Measurements from ENCODE around the gene NDUFA12.
A peak's percentile ranks its signal among the peaks of the same experiment; 100 is the strongest.

The NDUFA12 gene

DNA sequence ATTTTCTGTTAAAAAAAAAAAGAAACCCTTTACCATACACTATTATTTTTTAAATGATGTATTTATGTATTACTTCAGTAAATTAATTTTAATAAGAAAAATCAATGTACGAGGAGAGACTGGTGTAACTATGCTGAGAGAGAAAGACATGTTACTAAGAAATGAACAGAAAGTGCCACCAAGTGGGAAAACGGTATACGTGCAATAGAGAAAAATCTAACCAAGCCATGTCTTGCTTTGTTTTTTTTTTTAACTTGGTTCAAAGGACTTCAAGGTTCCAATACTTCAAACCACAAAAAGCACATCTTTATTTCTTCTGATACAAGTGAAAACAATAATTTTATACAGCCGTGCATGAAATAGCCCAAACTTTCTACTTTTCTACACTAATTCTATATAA is 22.9 kb downstream of the NDUFA12 start:
- Histone ChIP-seq H3K4me1 (ENCODE audit: control insufficient read depth, insufficient read depth, low read length) (peaks cover 20% of the 10 kb centered on the region), H3K4me3 (ENCODE audit: low read length) (no peak overlapping the region), H3K9me3 (replicated peaks; ENCODE audit: low read length) (no peaks in the 10 kb centered on the region), H3K9ac (ENCODE audit: low read depth, low read length) (no peak overlapping the region), H3K4me2 (ENCODE audit: low read length) (no peak overlapping the region), H3K36me3 (ENCODE audit: insufficient read depth, low read length) (no peaks in the 10 kb centered on the region), H3K27me3 (ENCODE audit: control insufficient read depth, insufficient read depth, low read length) (no peaks in the 10 kb centered on the region)

- H3K4me2 ChIP-seq (ENCODE audit: low read length) = no peak overlapping the region
- H3K4me1 ChIP-seq (ENCODE audit: control insufficient read depth, insufficient read depth, low read length) = peaks cover 20% of the 10 kb centered on the region
- no peaks in the 10 kb centered on the region for H3K27me3 ChIP-seq (ENCODE audit: control insufficient read depth, insufficient read depth, low read length)
- no peaks in the 10 kb centered on the region for H3K9me3 ChIP-seq (replicated peaks; ENCODE audit: low read length)
- H3K9ac ChIP-seq (ENCODE audit: low read depth, low read length) = no peak overlapping the region
- H3K36me3 ChIP-seq (ENCODE audit: insufficient read depth, low read length) = no peaks in the 10 kb centered on the region
- no peak overlapping the region for H3K4me3 ChIP-seq (ENCODE audit: low read length)
Observed at GRCh38 chr12:94979941-94980340, 23.6 kb downstream of the NDUFA12 start.

DNA sequence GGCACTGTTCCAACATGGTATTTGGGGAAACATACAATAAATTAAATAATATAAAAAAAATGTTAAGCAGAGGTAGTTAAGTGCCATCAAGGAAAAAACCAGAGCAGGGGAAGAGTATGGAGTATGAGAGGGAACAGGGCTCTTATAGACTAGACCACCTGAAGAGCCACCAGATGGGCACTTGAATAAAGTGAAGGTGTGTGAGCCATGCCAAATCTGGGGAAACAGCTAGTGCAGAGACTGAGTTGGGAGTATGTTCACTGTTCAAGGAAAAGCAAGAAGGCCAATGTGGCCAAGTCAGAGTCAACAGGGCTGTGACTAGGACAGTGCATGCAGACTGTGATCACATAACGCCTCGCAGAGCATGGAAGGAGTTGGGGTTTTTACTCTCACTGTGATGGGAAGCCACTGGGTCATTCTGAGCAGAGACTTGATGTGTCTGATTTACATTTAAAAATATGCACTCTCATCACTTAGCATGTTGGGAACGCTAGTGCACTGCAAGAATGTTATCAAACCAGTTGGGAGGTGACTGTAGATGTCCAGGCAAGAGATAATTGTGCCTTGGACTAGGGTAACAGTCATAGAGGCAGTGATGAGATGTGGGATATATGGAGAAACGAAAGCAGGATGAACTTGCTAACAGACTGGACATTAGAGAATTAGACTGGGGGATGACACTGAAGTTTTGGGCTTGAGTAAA is 25.6 kb downstream of the NDUFA12 start:
- no peak overlapping the region for H3K4me2 ChIP-seq (ENCODE audit: low read length)
- no peaks in the 10 kb centered on the region for H3K27me3 ChIP-seq (ENCODE audit: control insufficient read depth, insufficient read depth, low read length)
- no peak overlapping the region for H3K9ac ChIP-seq (ENCODE audit: low read depth, low read length)
- no peaks in the 10 kb centered on the region for H3K36me3 ChIP-seq (ENCODE audit: insufficient read depth, low read length)
- H3K9me3 ChIP-seq (replicated peaks; ENCODE audit: low read length) = no peaks in the 10 kb centered on the region
- peaks cover 15% of the 10 kb centered on the region for H3K4me1 ChIP-seq (ENCODE audit: control insufficient read depth, insufficient read depth, low read length)
- no peak overlapping the region for H3K4me3 ChIP-seq (ENCODE audit: low read length)

DNA sequence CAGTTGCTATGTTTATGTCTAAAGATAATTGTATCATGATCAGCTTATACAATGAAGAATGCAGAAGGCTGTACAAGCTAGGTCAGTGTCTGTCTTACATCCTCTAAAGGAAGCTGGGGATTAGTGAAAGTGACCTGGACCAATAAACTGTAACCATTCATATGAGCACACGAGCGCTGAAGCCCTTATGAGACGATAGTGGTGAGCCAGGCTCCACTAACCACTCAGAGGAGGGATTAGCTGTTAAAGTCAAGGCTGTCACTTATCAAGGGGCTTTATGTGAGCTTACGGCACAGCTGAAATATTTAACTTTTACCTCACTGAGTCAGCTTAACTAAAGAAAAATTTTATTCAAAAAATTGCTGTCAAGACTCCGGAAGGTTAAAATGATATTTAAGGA is 30.3 kb downstream of the NDUFA12 start:
- Histone ChIP-seq H3K4me3 (ENCODE audit: low read length) (no peak overlapping the region), H3K9ac (ENCODE audit: low read depth, low read length) (peak overlapping the region; percentile 59), H3K36me3 (ENCODE audit: insufficient read depth, low read length) (peaks cover 8% of the 10 kb centered on the region), H3K4me1 (ENCODE audit: control insufficient read depth, insufficient read depth, low read length) (peaks cover 14% of the 10 kb centered on the region), H3K4me2 (ENCODE audit: low read length) (peak overlapping the region; percentile 62), H3K27me3 (ENCODE audit: control insufficient read depth, insufficient read depth, low read length) (no peaks in the 10 kb centered on the region), H3K9me3 (replicated peaks; ENCODE audit: low read length) (no peaks in the 10 kb centered on the region)

- peaks cover 14% of the 10 kb centered on the region for H3K4me1 ChIP-seq (ENCODE audit: control insufficient read depth, insufficient read depth, low read length)
- H3K9ac ChIP-seq (ENCODE audit: low read depth, low read length) = peak overlapping the region; percentile 58
- peak overlapping the region; percentile 43 for H3K4me2 ChIP-seq (ENCODE audit: low read length)
- H3K36me3 ChIP-seq (ENCODE audit: insufficient read depth, low read length) = peaks cover 8% of the 10 kb centered on the region
- H3K4me3 ChIP-seq (ENCODE audit: low read length) = no peak overlapping the region
- no peaks in the 10 kb centered on the region for H3K27me3 ChIP-seq (ENCODE audit: control insufficient read depth, insufficient read depth, low read length)
- no peaks in the 10 kb centered on the region for H3K9me3 ChIP-seq (replicated peaks; ENCODE audit: low read length)
Observed at GRCh38 chr12:94972795-94973194, 30.7 kb downstream of the NDUFA12 start.

DNA sequence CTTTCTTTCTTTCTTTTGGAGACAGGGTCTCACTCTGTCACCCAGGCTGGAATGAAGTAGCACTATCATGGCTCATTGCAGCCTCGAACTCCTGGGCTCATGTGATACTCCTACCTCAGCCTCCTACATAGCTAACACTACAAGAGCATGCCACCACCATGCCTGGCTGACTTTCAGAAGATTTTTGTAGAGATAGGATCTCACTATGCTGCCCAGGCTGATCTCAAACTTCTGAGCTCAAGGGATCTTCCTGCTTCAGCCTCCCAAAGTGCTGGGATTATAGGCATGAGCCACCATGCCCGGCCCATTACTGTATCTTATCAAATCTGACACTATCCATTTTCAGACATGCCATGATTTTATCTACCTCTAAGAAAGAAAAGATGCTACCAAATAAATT is 31.6 kb downstream of the NDUFA12 start:
- Histone ChIP-seq H3K4me3 (ENCODE audit: low read length) (no peak overlapping the region), H3K4me1 (ENCODE audit: control insufficient read depth, insufficient read depth, low read length) (peaks cover 14% of the 10 kb centered on the region), H3K36me3 (ENCODE audit: insufficient read depth, low read length) (peaks cover 8% of the 10 kb centered on the region), H3K9ac (ENCODE audit: low read depth, low read length) (no peak overlapping the region), H3K9me3 (replicated peaks; ENCODE audit: low read length) (no peaks in the 10 kb centered on the region), H3K4me2 (ENCODE audit: low read length) (no peak overlapping the region), H3K27me3 (ENCODE audit: control insufficient read depth, insufficient read depth, low read length) (no peaks in the 10 kb centered on the region)

DNA sequence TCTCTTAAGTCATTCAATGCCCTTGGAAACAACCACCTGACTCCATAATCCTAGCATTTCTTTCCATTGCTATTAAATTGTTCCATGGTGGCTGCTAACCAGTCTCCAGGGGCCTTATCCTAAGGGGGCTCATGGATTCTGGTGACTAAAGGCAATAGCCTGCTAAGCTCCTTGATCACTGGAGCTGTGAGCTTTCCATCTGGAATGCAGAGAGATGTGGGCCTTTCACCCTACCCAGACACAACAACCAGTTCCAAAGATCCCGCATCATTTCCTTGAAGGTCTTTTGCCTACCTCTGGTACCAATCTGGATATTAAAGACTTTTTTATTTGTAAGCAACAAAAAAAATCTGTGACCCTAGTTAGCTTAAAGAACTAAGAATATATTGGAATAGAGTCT is 32.9 kb downstream of the NDUFA12 start:
- H3K4me2 ChIP-seq (ENCODE audit: low read length) = no peak overlapping the region
- no peak overlapping the region for H3K4me3 ChIP-seq (ENCODE audit: low read length)
- H3K27me3 ChIP-seq (ENCODE audit: control insufficient read depth, insufficient read depth, low read length) = no peaks in the 10 kb centered on the region
- H3K9me3 ChIP-seq (replicated peaks; ENCODE audit: low read length) = no peaks in the 10 kb centered on the region
- H3K9ac ChIP-seq (ENCODE audit: low read depth, low read length) = no peak overlapping the region
- peaks cover 8% of the 10 kb centered on the region for H3K36me3 ChIP-seq (ENCODE audit: insufficient read depth, low read length)
- H3K4me1 ChIP-seq (ENCODE audit: control insufficient read depth, insufficient read depth, low read length) = peaks cover 14% of the 10 kb centered on the region

GRCh38 chr12:94969424-94969823 is 34.1 kb downstream of the NDUFA12 start:
- H3K4me3 ChIP-seq (ENCODE audit: low read length) = no peak overlapping the region
- no peak overlapping the region for H3K9ac ChIP-seq (ENCODE audit: low read depth, low read length)
- no peaks in the 10 kb centered on the region for H3K27me3 ChIP-seq (ENCODE audit: control insufficient read depth, insufficient read depth, low read length)
- peaks cover 14% of the 10 kb centered on the region for H3K4me1 ChIP-seq (ENCODE audit: control insufficient read depth, insufficient read depth, low read length)
- peaks cover 8% of the 10 kb centered on the region for H3K36me3 ChIP-seq (ENCODE audit: insufficient read depth, low read length)
- no peaks in the 10 kb centered on the region for H3K9me3 ChIP-seq (replicated peaks; ENCODE audit: low read length)
- H3K4me2 ChIP-seq (ENCODE audit: low read length) = no peak overlapping the region

GRCh38 chr12:94965982-94966630 is 37.4 kb downstream of the NDUFA12 start:
- no peaks in the 10 kb centered on the region for H3K9me3 ChIP-seq (replicated peaks; ENCODE audit: low read length)
- H3K4me2 ChIP-seq (ENCODE audit: low read length) = no peak overlapping the region
- H3K36me3 ChIP-seq (ENCODE audit: insufficient read depth, low read length) = peaks cover 3% of the 10 kb centered on the region
- no peaks in the 10 kb centered on the region for H3K27me3 ChIP-seq (ENCODE audit: control insufficient read depth, insufficient read depth, low read length)
- H3K9ac ChIP-seq (ENCODE audit: low read depth, low read length) = no peak overlapping the region
- no peaks in the 10 kb centered on the region for H3K4me1 ChIP-seq (ENCODE audit: control insufficient read depth, insufficient read depth, low read length)
- no peak overlapping the region for H3K4me3 ChIP-seq (ENCODE audit: low read length)

DNA sequence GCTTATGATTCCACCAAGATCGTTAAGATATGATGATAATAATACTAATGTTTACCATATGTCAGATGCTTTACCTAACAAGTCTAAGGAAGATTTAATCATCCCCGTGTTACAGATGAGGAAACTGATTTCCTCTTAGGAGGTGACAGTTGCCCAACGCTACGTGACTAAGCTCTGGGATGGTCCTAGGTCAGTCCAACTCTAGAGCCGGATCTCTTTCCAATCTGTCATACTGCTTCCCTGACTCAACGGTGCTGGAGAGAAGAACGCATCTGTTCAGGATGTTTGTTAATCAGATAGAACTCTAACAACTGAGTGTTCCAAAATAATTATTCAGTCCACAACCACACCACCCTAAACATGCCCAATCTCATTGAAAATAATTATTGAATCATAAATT is 39.8 kb downstream of the NDUFA12 start:
- no peaks in the 10 kb centered on the region for H3K36me3 ChIP-seq (ENCODE audit: insufficient read depth, low read length)
- no peaks in the 10 kb centered on the region for H3K27me3 ChIP-seq (ENCODE audit: control insufficient read depth, insufficient read depth, low read length)
- H3K4me2 ChIP-seq (ENCODE audit: low read length) = no peak overlapping the region
- no peaks in the 10 kb centered on the region for H3K4me1 ChIP-seq (ENCODE audit: control insufficient read depth, insufficient read depth, low read length)
- H3K9me3 ChIP-seq (replicated peaks; ENCODE audit: low read length) = no peaks in the 10 kb centered on the region
- H3K9ac ChIP-seq (ENCODE audit: low read depth, low read length) = no peak overlapping the region
- no peak overlapping the region for H3K4me3 ChIP-seq (ENCODE audit: low read length)

GRCh38 chr12:94962670-94963069 is 40.8 kb downstream of the NDUFA12 start:
- Histone ChIP-seq H3K36me3 (ENCODE audit: insufficient read depth, low read length) (no peaks in the 10 kb centered on the region), H3K4me2 (ENCODE audit: low read length) (no peak overlapping the region), H3K27me3 (ENCODE audit: control insufficient read depth, insufficient read depth, low read length) (no peaks in the 10 kb centered on the region), H3K9me3 (replicated peaks; ENCODE audit: low read length) (no peaks in the 10 kb centered on the region), H3K4me1 (ENCODE audit: control insufficient read depth, insufficient read depth, low read length) (no peaks in the 10 kb centered on the region), H3K9ac (ENCODE audit: low read depth, low read length) (no peak overlapping the region), H3K4me3 (ENCODE audit: low read length) (no peak overlapping the region)

DNA sequence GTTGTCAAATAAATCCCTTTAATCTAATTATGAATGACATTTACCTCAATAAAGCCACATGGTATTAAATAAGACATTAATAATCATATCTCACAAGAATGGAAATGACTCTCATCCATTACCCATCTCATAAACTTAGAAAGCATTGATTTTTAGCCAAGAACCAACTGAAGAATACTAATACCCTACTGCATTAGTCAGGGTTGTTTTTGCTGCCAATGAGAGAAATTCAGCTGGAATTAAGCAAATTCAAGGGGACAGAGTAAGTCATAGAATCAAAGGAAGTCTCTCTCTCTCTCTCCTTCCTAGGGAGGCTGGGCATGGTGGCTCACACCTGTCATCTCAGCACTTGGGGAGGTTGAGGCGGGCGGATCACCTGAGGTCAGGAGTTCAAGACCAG is 41.6 kb downstream of the NDUFA12 start:
- Histone ChIP-seq H3K4me2 (ENCODE audit: low read length) (no peak overlapping the region), H3K9ac (ENCODE audit: low read depth, low read length) (no peak overlapping the region), H3K4me3 (ENCODE audit: low read length) (no peak overlapping the region), H3K27me3 (ENCODE audit: control insufficient read depth, insufficient read depth, low read length) (no peaks in the 10 kb centered on the region), H3K9me3 (replicated peaks; ENCODE audit: low read length) (no peaks in the 10 kb centered on the region), H3K36me3 (ENCODE audit: insufficient read depth, low read length) (no peaks in the 10 kb centered on the region), H3K4me1 (ENCODE audit: control insufficient read depth, insufficient read depth, low read length) (no peaks in the 10 kb centered on the region)
